ENCODE results near the gene GAPVD1.

- TF ChIP-seq CTCF (IDR thresholded peaks at IDR 0.05) (no peak), EZH2 (IDR thresholded peaks at IDR 0.05) (no peak), EZH2phosphoT487 (IDR thresholded peaks at IDR 0.05) (no peak)
Measured at GRCh38 chr9:125359011-125359410, 97.4 kb downstream of the GAPVD1 start.
